GM19238 (cell line): ENCODE results near the gene BST1.

ENCODE experiments used
- DNase-seq: peaks from one replicate; pipeline ENCODE4 v3.0.0; 2011; ENCODE audit warnings: low spot score; ENCODE audit not compliant: insufficient read length

Gene BST1

GRCh38 chr4:15702941-15703403 is at the start of gene BST1:
Gene BST1 (plus strand): TSS chr4:15703065. CDS start chr4:15703145, 80 bp downstream.
- DNase-seq = peak; percentile 32

- DNase-seq = no peak
These were observed 49.4 kb upstream of the BST1 start for GRCh38 chr4:15653420-15653819.

GRCh38 chr4:15653864-15654592 is 48.8 kb upstream of the BST1 start:
- peak; percentile 25 for DNase-seq

- no peak for DNase-seq
These were observed 48.2 kb upstream of the BST1 start for GRCh38 chr4:15654593-15655222.

- peak; percentile 95 for DNase-seq
These were observed 47.4 kb upstream of the BST1 start, which contains the start of gene FBXL5 for GRCh38 chr4:15655223-15656037. Gene FBXL5 (minus strand): TSS chr4:15655357. CDS start chr4:15655287, 70 bp downstream.

- no peak for DNase-seq
These were observed 46.8 kb upstream of the BST1 start for GRCh38 chr4:15656038-15656470.

GRCh38 chr4:15657366-15657765 is 45.5 kb upstream of the BST1 start:
- no peak for DNase-seq

- no peak for DNase-seq
These were observed 44.6 kb upstream of the BST1 start for GRCh38 chr4:15658136-15658770.

GRCh38 chr4:15658781-15659180 is 44.1 kb upstream of the BST1 start:
- DNase-seq = no peak

- DNase-seq = no peak
These were observed 42.9 kb upstream of the BST1 start for GRCh38 chr4:15659768-15660570.

- no peak for DNase-seq
These were observed 37.0 kb upstream of the BST1 start for GRCh38 chr4:15665753-15666365.

- no peak for DNase-seq
These were observed 35.9 kb upstream of the BST1 start for GRCh38 chr4:15667006-15667405.

GRCh38 chr4:15668566-15669435 is 34.1 kb upstream of the BST1 start:
- DNase-seq = no peak

- no peak for DNase-seq
These were observed 32.3 kb upstream of the BST1 start for GRCh38 chr4:15670576-15670975.

GRCh38 chr4:15672101-15672500 is 30.8 kb upstream of the BST1 start:
- DNase-seq = no peak

- DNase-seq = no peak
These were observed 29.5 kb upstream of the BST1 start for GRCh38 chr4:15673337-15673736.

GRCh38 chr4:15674046-15674445 is 28.8 kb upstream of the BST1 start:
- DNase-seq = no peak

GRCh38 chr4:15674926-15675325 is 27.9 kb upstream of the BST1 start:
- DNase-seq = no peak

- DNase-seq = no peak
These were observed 27.5 kb upstream of the BST1 start for GRCh38 chr4:15675356-15675755.
